OCI-LY7 (cell line): ENCODE results near the gene EYS. TPM values are rescaled to one million over a fixed set of nuclear protein-coding genes. Genes with fewer than 3 reads are reported as not detected.

ENCODE experiments used
- BruUV-seq: library from RNA; stranded (reverse); fragments of 400-500 nt; replicated peaks from 2 replicates; lab custom pipeline; 2021; lab: Mats Ljungman, UMichigan
- CTCF ChIA-PET: fragments of 300-600 bp; sonication (Branson Sonifier 250); formaldehyde crosslinking; loops from one replicate; lab custom pipeline; 2022; ENCODE audit warnings: antibody characterized with exemption; ENCODE audit not compliant: unreplicated experiment; lab: Charles Lee
- POLR2A ChIA-PET: fragments of 300-600 bp; sonication (Branson Sonifier 250); formaldehyde crosslinking; loops from one replicate; lab custom pipeline; 2022; ENCODE audit warnings: antibody characterized with exemption; lab: Charles Lee
- DNase-seq: peaks from one replicate; pipeline ENCODE4 v3.0.0-alpha.2; 2015; ENCODE audit warnings: low spot score
- H2AFZ ChIP-seq: fragments of 200-600 bp; sonication (generic), shearing (Covaris generic); 2 replicates; pipeline ENCODE4 v1.6.1; 2014; ENCODE audit warnings: mild to moderate bottlenecking, antibody characterized with exemption, low read length, moderate library complexity
- H3K27ac ChIP-seq: fragments of 200-600 bp; sonication (generic); 2 replicates; pipeline ENCODE4 v1.5.1; 2014; ENCODE audit warnings: mixed run types, low read depth, mild to moderate bottlenecking, moderate library complexity, low read length, inconsistent platforms; ENCODE audit not compliant: poor library complexity, severe bottlenecking
- H3K36me3 ChIP-seq: fragments of 200-600 bp; sonication (generic); 2 replicates; pipeline ENCODE4 v1.6.1; 2014; ENCODE audit warnings: mild to moderate bottlenecking, antibody characterized with exemption, low read length, moderate library complexity, mixed read lengths; ENCODE audit not compliant: insufficient read depth
- H3K4me1 ChIP-seq: fragments of 200-600 bp; sonication (generic); 2 replicates; pipeline ENCODE4 v1.5.1; 2014; ENCODE audit warnings: mild to moderate bottlenecking, low read length; ENCODE audit not compliant: insufficient read depth, poor library complexity, severe bottlenecking
- H3K4me2 ChIP-seq: fragments of 200-600 bp; sonication (generic); 2 replicates; pipeline ENCODE4 v1.6.1; 2014; ENCODE audit warnings: mild to moderate bottlenecking, low read length
- H3K4me3 ChIP-seq: fragments of 200-600 bp; sonication (generic); 2 replicates; pipeline ENCODE4 v1.5.1; 2014; ENCODE audit warnings: mild to moderate bottlenecking, low read depth, low read length; ENCODE audit not compliant: poor library complexity, severe bottlenecking
- H3K79me2 ChIP-seq: fragments of 200-600 bp; sonication (generic); 2 replicates; pipeline ENCODE4 v1.6.1; 2016; ENCODE audit warnings: low read depth, mild to moderate bottlenecking, low read length, moderate library complexity, mixed read lengths; ENCODE audit not compliant: insufficient read depth
- H3K9me2 ChIP-seq: fragments of 200-600 bp; sonication (generic); 2 replicates; pipeline ENCODE4 v1.6.1; 2016; ENCODE audit warnings: mild to moderate bottlenecking, low read length, mixed read lengths; ENCODE audit not compliant: insufficient read depth
- H3K9me3 ChIP-seq: fragments of 200-600 bp; sonication (generic); 2 replicates; pipeline ENCODE4 v1.6.1; 2014; ENCODE audit warnings: mild to moderate bottlenecking, mixed run types, low read length, mixed read lengths
- H4K20me1 ChIP-seq: fragments of 200-600 bp; sonication (generic); 2 replicates; pipeline ENCODE4 v1.6.1; 2014; ENCODE audit warnings: mild to moderate bottlenecking, antibody characterized with exemption, low read length, moderate library complexity, mixed read lengths; ENCODE audit not compliant: insufficient read depth
- CTCF ChIP-seq: fragments of 200-600 bp; sonication (generic); conservative IDR thresholded peaks from 2 replicates; pipeline ENCODE4 v1.5.1; 2014; ENCODE audit warnings: mild to moderate bottlenecking, antibody characterized with exemption, low read length, moderate library complexity, mixed read lengths
- EZH2phosphoT487 ChIP-seq: fragments of 200-600 bp; sonication (generic); IDR thresholded peaks from 2 replicates; pipeline ENCODE4 v1.6.1; 2018; ENCODE audit warnings: low read depth, borderline replicate concordance, mild to moderate bottlenecking, mixed run types, antibody characterized with exemption, low read length, moderate library complexity, mixed read lengths
- intact Hi-C: fragments of 100-400 bp; cut with micrococcal nuclease; formaldehyde crosslinking; loops from one replicate; pipeline ENCODE4 v1.10.0; 2022; ENCODE audit not compliant: unreplicated experiment
- total RNA-seq, 2 experiments: library from RNA; depleted of rRNA in 1 of 2; stranded (reverse); fragments of >200 nt in 1 of 2; shearing (Covaris generic) in 1 of 2; gene quantifications; 2 replicates each; pipeline ENCODE4 v1.2.3, GENCODE V29; 2014 to 2022

Gene EYS
- total RNA-seq, 2 experiments from 2014 or later = not detected

GRCh38 chr6:65045801-65046200, 661.2 kb downstream of the EYS start:
- CTCF ChIA-PET = no interaction called here
- Histone ChIP-seq H3K4me2 (no peak overlapping the region), H3K9me3 (no peaks in the 10 kb centered on the region), H3K27ac (no peak overlapping the region), H3K79me2 (no peaks in the 10 kb centered on the region), H2AFZ (no peak overlapping the region), H3K36me3 (no peaks in the 10 kb centered on the region), H3K9me2 (no peaks in the 10 kb centered on the region), H3K4me1 (no peaks in the 10 kb centered on the region), H3K4me3 (no peak overlapping the region), H4K20me1 (no peaks in the 10 kb centered on the region)
- intact Hi-C loops = no loop called here
- no peak for TF ChIP-seq EZH2phosphoT487
- no peak for TF ChIP-seq CTCF
- DNase-seq = no peak
- POLR2A ChIA-PET = interaction anchor here (0.8 kb wide), 1 partner anchor 18 kb away, joined by 3 read pairs; no protein-coding TSS in a partner anchor
- BruUV-seq = no TSS peak

- Histone ChIP-seq H2AFZ (no peak overlapping the region), H3K9me2 (no peaks in the 10 kb centered on the region), H3K36me3 (no peaks in the 10 kb centered on the region), H3K9me3 (no peaks in the 10 kb centered on the region), H3K4me1 (no peaks in the 10 kb centered on the region), H4K20me1 (no peaks in the 10 kb centered on the region), H3K79me2 (no peaks in the 10 kb centered on the region), H3K4me3 (no peak overlapping the region), H3K4me2 (no peak overlapping the region), H3K27ac (no peak overlapping the region)
- POLR2A ChIA-PET = interaction anchor here (0.5 kb wide), 1 partner anchor 30 kb away, joined by 4 read pairs; no protein-coding TSS in a partner anchor
- DNase-seq = no peak
- CTCF ChIA-PET = no interaction called here
- BruUV-seq = no TSS peak
- intact Hi-C loops = no loop called here
- TF ChIP-seq EZH2phosphoT487 (no peak), CTCF (no peak)
These were observed 693.0 kb downstream of the EYS start for GRCh38 chr6:65014006-65014405.

GRCh38 chr6:65006788-65007187, 700.2 kb downstream of the EYS start:
- POLR2A ChIA-PET = interaction anchor here (0.6 kb wide), 1 partner anchor 1972 kb away, joined by 5 read pairs; no protein-coding TSS in a partner anchor
- no peaks in the 10 kb centered on the region for H3K36me3 ChIP-seq
- intact Hi-C loops = no loop called here
- DNase-seq = no peak
- no peaks in the 10 kb centered on the region for H3K9me2 ChIP-seq
- H2AFZ ChIP-seq = no peak overlapping the region
- H3K4me2 ChIP-seq = no peak overlapping the region
- no peaks in the 10 kb centered on the region for H3K79me2 ChIP-seq
- no peak for TF ChIP-seq EZH2phosphoT487
- TF ChIP-seq CTCF = no peak
- no peak overlapping the region for H3K27ac ChIP-seq
- CTCF ChIA-PET = no interaction called here
- BruUV-seq = no TSS peak
- H4K20me1 ChIP-seq = no peaks in the 10 kb centered on the region
- no peak overlapping the region for H3K4me3 ChIP-seq
- no peaks in the 10 kb centered on the region for H3K9me3 ChIP-seq
- no peaks in the 10 kb centered on the region for H3K4me1 ChIP-seq
